Endothelial cell (in vitro differentiated cells): ENCODE measurements around the gene IL1RL2. TPM values are rescaled to one million over a fixed set of nuclear protein-coding genes. Genes with fewer than 3 reads are reported as not detected.

ENCODE experiments used
- DNase-seq: peaks from one replicate; pipeline ENCODE4 v3.0.0; 2021; ENCODE audit warnings: low spot score
- H3K27ac Mint-ChIP-seq: one replicate; pipeline ENCODE4 v1.8.0; 2021; ENCODE audit warnings: mixed read lengths, inconsistent platforms; ENCODE audit not compliant: unreplicated experiment
- H3K27me3 Mint-ChIP-seq: one replicate; pipeline ENCODE4 v1.8.0; 2021; ENCODE audit warnings: mild to moderate bottlenecking, moderate library complexity, mixed read lengths, inconsistent platforms; ENCODE audit not compliant: unreplicated experiment
- H3K36me3 Mint-ChIP-seq: one replicate; pipeline ENCODE4 v1.8.0; 2021; ENCODE audit warnings: mild to moderate bottlenecking, low read depth, mixed read lengths, inconsistent platforms; ENCODE audit not compliant: unreplicated experiment
- H3K4me1 Mint-ChIP-seq: one replicate; pipeline ENCODE4 v1.8.0; 2021; ENCODE audit warnings: mild to moderate bottlenecking, mixed read lengths, inconsistent platforms; ENCODE audit not compliant: unreplicated experiment
- H3K4me3 Mint-ChIP-seq: one replicate; pipeline ENCODE4 v1.8.0; 2021; ENCODE audit warnings: mild to moderate bottlenecking, mixed read lengths, inconsistent platforms; ENCODE audit not compliant: unreplicated experiment
- H3K9me3 Mint-ChIP-seq: one replicate; pipeline ENCODE4 v1.8.0; 2021; ENCODE audit warnings: mixed read lengths, inconsistent platforms; ENCODE audit not compliant: unreplicated experiment
- CTCF ChIP-seq: fragments of 200-600 bp; sonication (generic); IDR thresholded peaks from one replicate; pipeline ENCODE4 v1.5.0; 2021; ENCODE audit warnings: antibody characterized with exemption; ENCODE audit not compliant: unreplicated experiment
- total RNA-seq: library from RNA; stranded (reverse); fragmentation: NEBNext Ultra II Directional; extraction: Animal tissue kit (Norgen Biotek cat#: 25700); gene quantifications from one replicate; pipeline ENCODE4 v1.2.1, GENCODE V29; 2021; ENCODE audit not compliant: unreplicated experiment

IL1RL2 gene
- total RNA-seq, 1 donor from 2014 or later, result not detected

GRCh38 chr2:102141011-102141943 lies 45.5 kb upstream of the IL1RL2 start:
- no peak for DNase-seq
- TF ChIP-seq CTCF, result no peak
- Mint-ChIP-seq H3K36me3 (peaks cover 14% of the 10 kb centered on the region), H3K27ac (no peak overlapping the region), H3K4me3 (peak overlapping the region; percentile 80), H3K4me1 (peaks cover 7% of the 10 kb centered on the region), H3K9me3 (peaks cover 11% of the 10 kb centered on the region), H3K27me3 (peaks cover 19% of the 10 kb centered on the region)

- no peak for TF ChIP-seq CTCF
- H3K36me3 Mint-ChIP-seq, result peaks cover 18% of the 10 kb centered on the region
- peak within 1 kb of the TSS; percentile 85 for H3K4me3 Mint-ChIP-seq
- H3K27me3 Mint-ChIP-seq, result peaks cover 20% of the 10 kb centered on the region
- H3K4me1 Mint-ChIP-seq, result peaks cover 7% of the 10 kb centered on the region
- H3K9me3 Mint-ChIP-seq, result peaks cover 11% of the 10 kb centered on the region
- H3K27ac Mint-ChIP-seq, result no peak within 1 kb of the TSS
- DNase-seq, result peak; percentile 61
Observed at GRCh38 chr2:102141970-102142828, 44.6 kb upstream of the IL1RL2 start, which contains the start of gene IL1R1. TSS of gene IL1R1 (plus strand) at chr2:102142746. CDS start at chr2:102157725, 14,979 bp downstream.

- H3K36me3 Mint-ChIP-seq, result peaks cover 18% of the 10 kb centered on the region
- H3K27me3 Mint-ChIP-seq, result peaks cover 22% of the 10 kb centered on the region
- no peak for TF ChIP-seq CTCF
- no peak for DNase-seq
- H3K27ac Mint-ChIP-seq, result no peak overlapping the region
- H3K9me3 Mint-ChIP-seq, result peaks cover 11% of the 10 kb centered on the region
- peak overlapping the region; percentile 85 for H3K4me3 Mint-ChIP-seq
- H3K4me1 Mint-ChIP-seq, result peaks cover 7% of the 10 kb centered on the region
Observed at GRCh38 chr2:102142829-102143449, 43.9 kb upstream of the IL1RL2 start.

- TF ChIP-seq CTCF, result no peak
- peak overlapping the region; percentile 85 for H3K4me3 Mint-ChIP-seq
- H3K27ac Mint-ChIP-seq, result no peak overlapping the region
- H3K36me3 Mint-ChIP-seq, result peaks cover 20% of the 10 kb centered on the region
- peaks cover 22% of the 10 kb centered on the region for H3K27me3 Mint-ChIP-seq
- no peak for DNase-seq
- peaks cover 7% of the 10 kb centered on the region for H3K4me1 Mint-ChIP-seq
- H3K9me3 Mint-ChIP-seq, result peaks cover 11% of the 10 kb centered on the region
Observed at GRCh38 chr2:102143450-102143985, 43.3 kb upstream of the IL1RL2 start.
